Umbilical cord (tissue), 2 donors: Measurements from ENCODE around the gene CFAP100. TPM values are rescaled to one million over a fixed set of nuclear protein-coding genes. Genes with fewer than 3 reads are reported as not detected.

ENCODE experiments used
- DNase-seq: peaks from one replicate; pipeline ENCODE4 v3.0.0-alpha.2; 2015; ENCODE audit warnings: low spot score
- total RNA-seq: library from RNA; depleted of rRNA; stranded (reverse); fragments of >200 nt; gene quantifications from one replicate; pipeline ENCODE4 v1.2.3, GENCODE V29; 2014; ENCODE audit warnings: low replicate concordance; ENCODE audit not compliant: insufficient read depth

CFAP100 gene
- total RNA-seq, 1 donor from 2014 or later = 3.4 TPM

DNA sequence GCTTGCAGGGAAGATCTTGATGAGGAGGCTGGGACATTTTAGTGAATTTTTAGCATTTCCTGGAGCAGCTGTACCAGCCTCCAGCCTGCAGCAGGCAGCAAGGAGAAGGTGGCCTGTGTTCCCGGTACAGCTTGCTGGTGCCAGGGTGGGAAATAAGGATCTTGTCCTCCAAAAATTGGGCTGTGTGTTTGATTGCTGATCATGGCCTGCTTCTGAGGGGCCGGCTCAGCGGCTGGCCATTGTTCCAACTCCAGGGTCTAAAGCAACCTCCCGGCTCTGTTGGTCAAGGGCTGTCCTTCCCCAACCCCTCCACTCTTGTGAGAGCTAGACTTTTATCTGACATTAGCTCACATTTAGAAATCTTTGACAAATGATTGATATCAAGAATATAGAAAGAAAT lies 5.0 kb downstream of the CFAP100 start:
- no peak for DNase-seq

DNA sequence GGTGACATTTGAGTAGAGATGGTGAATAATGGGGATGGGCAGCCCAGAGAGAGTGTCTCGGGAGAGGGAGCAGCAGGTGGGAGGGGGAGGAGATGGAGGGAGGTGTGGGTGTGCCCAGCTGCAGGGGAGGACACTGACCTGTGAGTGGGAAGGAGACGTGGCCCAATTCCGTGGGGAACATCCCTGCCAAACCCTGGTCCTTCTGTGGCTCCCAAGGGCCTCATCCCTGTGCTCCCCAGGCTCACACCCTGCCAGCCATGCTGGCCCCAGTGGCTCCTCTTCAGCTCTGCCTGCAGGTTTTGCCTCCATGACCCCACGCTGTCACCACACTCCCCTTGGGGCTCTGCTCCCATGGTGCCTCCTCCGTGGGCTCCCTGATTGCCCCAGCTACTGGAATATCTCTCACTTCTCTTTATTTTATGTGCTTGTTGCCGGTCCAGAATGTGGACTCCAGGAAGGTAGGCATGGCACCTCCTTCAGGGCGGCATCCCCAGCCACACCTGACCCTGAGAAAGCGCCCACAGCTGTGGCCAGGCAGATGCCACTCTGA lies 7.0 kb downstream of the CFAP100 start:
- DNase-seq = no peak

DNA sequence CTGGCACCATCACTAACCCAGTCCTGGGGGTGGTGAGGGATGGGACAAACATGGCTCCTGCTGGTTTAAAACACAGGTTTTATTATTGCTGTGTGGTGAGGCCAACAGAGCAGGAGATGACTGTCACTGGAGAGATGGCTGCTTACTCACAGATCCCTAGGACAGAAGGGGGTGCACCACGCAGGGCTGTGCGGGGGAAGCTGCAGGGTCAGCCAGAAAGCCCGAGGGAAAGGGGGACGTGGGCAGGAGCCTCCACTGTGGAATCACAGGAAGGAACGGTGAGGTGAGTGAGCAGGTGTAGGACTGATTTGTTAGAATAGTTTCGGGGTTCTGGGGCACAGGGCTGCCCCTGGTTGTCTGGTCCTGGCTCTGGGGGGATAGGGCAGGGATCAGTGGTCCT lies 7.5 kb downstream of the CFAP100 start:
- no peak for DNase-seq

DNA sequence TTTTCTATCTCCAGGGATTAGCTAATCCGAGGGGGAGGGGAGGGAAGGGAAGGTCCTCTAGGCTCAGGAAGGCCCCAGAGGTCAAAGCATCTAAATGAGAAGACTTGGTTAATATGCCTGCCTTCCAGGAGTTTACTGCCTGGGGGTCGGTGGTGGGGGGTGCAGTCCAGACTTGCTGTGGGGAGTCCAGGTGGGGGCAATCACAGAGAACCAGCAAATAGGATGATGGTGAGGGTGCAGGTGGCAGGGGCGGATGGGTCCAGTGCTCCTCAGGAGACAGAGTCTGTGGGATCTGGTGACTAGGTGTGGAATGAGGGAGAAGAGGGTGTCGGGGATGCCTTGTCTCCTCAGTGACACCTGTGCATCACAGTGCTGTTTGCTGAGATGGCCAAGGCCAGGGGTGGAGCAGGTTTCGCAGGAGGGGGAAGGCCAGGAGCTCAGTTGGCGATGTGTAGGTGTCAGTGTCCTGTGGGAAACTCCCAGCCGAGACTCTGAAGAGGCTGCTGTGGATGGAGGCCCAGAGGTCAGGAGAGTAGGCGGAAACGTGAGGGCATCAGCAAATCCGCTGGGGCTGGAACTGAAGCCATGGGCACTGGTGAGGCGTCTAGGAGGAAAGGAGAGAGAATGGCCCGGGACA lies 8.1 kb downstream of the CFAP100 start:
- no peak for DNase-seq

DNA sequence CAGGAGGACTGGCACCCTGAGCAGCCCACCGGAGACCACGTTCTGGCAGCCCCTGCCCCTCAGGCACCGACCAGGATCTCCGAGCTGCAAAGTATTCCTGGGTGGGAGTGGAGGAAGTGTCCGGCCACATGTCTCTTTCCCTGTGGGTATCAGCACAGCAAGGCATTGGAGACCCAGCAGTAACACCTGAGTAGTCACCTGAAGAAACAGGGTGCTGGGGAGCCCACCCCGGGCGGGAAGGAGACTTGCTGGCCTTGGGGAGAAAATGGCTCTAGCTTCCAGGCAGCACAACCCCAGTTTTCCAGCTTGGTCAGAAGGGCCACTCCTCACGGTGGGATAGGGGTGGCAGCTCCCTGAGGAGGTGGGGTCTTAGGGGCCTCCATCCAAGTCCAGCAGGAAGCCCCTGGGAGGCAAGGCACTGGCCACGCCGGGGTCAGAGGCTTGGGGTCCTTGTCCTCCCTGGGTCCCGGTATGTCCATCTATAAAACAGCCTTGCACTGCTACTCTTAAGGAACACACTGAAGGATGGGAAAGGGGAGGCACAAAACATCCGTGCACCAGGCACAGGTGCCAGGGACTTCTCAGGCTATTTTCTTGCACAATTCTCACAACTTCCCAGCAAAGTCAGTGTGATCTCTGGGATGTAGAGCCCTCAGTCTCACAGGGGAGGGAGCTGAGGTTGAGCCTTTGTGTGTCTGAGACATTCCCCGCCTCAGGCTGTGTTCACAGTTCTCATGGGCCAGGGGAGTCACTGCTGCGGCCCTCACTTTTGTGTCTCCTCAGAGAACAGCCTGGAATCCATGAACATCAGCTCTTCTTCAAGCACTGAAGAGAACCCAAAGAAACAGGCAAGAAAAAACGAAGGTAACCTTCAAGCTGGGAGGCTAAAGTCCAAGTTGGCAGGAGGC lies 11.9 kb downstream of the CFAP100 start:
- no peak for DNase-seq

DNA sequence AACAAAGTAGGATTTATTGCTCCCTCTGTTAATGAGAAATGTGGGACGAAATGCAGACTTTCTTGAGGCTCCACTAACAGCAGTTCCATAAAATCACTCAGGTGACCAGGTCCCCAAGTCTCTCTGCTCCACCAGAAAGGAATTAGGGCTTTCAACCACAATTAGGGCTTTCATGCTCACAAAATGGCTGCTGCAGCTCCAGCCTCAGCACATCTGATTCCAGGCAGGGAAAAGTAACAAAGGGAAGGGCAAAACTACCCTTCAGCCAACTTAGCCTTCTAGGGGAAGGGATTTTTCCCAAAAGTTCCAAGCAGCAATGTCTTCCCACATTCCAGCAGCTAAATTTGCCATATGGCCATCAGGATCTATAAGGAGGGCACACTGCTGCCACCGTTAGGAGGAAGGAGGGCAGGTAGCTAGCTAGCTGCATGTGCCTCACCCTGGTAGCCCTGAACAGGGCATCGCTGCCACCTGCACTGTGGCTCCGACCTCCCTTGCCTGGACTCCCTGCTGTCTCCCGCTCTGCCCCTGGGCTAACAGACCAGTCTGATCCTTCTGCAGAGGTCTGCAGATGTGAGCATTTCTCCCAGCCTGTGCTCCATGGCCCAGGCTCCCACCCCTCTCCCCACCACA lies 12.8 kb downstream of the CFAP100 start:
- no peak for DNase-seq

DNA sequence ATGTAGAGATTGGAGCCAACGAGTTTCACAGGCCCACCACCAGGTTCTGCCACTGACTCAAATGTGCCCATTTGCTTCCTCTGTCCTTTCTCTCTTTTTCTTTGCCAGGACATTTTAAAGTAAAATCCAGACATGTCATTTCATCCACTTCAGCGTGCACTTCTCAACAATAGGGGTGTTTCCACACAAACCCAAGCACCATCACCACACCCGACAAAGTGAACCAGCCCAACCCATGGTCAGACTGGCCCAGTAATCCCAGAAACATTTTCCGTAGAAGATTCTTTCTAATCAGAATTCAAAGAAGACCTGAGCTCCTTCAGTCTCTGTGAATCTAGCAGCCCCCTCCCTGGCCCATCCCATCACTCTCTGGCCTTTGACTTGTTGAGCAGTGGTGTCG lies 13.4 kb downstream of the CFAP100 start:
- DNase-seq = no peak

DNA sequence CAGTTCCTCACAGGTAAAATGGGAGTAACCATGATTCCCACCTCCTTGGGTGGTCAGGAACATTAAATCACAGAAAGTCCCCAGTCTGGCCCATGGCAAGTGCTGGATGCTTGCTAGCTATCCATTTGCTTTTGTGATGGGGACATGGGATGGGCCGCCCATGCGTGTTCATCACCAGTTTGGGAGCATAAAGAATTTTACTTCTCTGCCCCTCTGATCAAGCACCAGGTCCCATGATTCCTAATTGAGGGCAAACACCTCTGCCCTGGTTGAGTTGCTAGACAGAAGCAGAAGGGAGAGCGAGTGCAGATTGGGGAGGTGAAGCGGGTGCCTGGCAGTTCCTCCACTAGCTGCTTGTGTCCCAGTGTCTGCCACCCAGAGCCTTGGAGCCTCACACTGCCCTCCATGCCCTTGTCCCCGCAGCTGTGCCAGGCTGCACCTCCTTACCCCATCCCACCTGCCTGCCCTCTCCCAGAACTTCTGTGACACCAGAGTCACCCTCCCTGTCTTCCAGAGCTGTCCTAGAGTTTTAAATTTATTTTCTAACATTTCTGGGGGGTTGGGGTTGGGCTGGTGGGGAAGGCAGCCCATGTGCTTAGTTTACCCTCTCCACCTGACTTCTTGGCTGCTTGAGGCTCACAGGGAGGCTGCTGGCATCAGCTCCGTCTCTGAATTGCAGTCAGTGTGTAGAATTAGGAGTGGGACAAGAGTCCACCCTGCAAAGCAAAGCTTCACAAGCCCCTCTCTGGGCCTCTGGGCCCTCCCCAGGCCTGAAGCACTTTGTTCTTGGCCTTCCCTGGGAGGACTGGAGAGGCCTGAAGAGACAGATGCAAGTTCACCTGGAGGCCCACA lies 18.4 kb downstream of the CFAP100 start:
- no peak for DNase-seq

DNA sequence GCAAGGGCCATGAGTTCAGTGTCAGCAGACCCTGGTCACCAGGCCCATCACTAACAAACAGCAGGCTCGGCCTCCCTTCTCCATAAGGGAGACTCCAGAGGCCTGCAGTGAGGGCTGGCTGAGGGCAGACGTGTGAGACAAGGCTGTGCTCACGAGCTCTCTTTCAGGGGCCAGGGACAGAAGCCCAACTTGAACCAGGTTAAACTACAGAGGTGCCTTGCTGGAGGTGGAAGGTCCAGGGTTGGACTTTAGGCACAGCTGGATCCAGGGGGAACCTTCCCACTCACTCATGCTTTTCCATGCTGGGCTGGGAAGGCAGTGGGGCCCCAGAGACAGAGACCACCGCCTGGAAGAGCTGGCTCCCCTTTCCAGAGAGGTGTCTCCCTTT lies 19.0 kb downstream of the CFAP100 start:
- no peak for DNase-seq

DNA sequence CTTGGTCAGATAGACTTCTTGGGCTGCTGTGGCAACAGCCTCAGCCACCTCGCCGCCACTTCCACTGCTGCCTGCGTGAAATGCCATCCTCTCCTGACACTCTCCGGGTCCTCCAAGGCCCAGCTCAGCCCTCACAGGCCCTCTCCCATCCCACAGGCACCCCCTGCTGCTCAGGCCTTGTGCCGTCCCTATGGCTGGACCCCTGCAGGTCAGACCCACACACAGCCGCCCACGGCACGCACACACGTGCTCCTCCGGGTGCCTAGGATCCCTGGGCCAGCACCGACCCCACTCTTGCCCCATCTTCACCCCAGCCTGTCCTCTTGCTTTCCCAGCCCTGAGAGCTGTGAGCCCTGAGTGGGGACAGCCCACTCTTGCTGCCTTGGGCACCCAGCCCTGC lies 19.7 kb downstream of the CFAP100 start:
- DNase-seq = no peak

DNA sequence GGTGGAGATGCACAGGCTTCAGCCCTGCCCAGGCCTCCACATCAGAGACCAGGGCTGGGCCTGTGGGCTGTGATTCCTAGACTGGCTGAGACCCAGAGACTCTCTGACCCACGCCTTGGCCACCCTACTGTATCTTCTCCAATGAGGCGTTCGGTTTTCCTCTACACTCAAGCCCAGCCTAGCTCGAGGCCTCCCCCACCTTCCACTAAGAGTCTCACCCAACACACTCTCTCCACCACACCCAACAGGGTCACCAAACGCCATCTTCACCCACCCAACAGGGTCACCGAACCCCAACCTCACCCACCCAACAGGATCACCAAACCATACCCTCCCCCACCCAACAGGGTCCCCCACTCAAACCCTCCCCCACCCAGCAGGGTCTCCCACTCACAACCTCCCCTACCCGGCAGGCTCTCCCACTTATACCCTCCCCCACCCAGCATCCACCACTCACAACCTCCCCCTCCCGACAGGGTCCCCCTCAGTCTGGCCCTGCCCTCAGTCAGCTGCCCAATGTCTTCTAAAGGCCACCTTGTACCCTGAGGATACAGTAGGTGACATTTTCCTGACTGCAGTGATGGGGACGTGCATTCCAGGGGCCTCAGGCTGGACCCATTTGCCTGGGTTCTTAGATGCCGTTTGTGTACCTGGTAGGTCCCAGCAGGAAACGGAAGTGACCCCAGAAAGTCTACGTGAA lies 20.4 kb downstream of the CFAP100 start:
- DNase-seq = no peak

DNA sequence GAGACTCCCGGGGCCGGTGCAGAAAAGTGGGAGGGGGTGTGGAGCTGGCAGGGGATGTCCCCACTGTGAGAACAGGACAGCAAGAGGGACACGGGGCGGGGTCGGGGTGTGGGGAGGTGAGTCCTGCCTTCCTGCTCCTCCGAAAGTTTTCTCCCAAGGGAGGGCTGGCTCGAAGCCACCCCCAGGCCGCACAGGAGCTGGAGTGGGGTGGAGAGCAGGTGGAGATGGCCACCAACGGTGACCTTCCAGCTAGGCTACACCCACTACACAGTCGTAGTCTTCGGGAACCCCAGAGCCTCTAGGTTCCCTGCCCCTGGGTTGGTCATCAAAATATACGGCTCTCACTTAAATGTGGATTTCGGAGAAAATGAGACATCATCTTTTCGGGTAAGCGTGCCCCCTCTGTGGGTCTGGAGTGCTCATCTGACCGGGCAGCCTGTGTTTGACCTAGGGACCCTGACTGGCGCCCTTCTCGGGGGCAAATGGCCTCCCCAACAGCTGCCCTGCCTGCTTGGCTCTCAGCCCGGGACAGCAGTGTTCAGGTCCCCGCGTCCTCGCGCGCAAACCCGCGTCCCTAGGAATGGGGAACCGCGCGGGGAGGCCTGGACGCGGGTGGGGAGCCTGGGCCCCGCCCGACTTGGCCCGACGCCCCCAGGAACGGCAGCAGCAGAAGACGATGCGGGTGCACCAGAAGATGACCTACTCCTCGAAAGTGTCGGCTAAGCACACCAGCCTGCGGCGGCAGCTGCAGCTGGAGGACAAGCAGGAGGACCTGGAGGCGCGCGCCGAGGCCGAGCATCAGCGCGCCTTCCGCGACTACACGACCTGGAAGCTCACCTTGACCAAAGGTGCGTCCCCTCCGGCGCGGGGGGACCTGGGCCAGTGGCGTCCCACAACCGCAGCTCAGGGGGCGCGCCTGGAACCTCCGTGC lies 21.2 kb downstream of the CFAP100 start:
- no peak for DNase-seq

DNA sequence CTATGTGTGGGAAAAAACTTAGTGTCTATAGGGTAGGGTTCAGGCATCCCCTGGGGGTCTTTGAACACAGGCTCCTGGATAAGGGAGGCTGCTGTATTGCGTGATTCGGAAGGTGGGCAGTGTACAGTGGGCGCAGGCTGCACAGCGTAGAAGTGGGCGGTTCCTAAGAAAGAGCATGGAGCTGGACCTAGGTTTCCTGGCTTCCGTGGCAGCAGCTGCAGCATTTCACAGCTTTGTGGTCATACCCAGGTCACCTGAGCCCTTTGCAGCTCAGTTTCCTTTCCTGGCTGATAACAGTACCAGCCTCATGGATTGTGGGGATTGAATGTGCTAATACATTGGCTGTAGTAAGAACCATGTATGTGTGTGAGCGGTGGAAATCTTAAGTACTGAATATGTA lies 22.2 kb downstream of the CFAP100 start:
- DNase-seq = no peak

DNA sequence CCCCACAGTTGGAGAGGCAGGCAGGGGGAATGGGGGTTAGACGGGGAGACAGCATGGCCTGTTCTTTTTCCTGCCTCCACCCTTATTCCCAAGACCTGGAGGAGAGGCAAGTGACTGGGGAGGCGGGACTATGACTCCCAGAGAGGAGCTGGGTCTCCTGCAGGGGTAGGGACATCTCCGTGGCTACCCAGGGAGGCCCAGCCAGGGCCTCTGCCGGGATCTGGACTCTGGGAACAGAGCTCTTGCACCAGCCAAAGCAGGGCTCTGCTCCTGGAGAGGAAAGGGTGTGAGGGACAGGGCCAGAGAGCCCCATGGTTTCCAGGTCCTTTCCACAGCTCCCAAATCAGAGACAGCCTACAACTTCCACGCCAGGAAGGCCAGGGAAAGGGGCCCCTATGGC lies 22.8 kb downstream of the CFAP100 start:
- no peak for DNase-seq

DNA sequence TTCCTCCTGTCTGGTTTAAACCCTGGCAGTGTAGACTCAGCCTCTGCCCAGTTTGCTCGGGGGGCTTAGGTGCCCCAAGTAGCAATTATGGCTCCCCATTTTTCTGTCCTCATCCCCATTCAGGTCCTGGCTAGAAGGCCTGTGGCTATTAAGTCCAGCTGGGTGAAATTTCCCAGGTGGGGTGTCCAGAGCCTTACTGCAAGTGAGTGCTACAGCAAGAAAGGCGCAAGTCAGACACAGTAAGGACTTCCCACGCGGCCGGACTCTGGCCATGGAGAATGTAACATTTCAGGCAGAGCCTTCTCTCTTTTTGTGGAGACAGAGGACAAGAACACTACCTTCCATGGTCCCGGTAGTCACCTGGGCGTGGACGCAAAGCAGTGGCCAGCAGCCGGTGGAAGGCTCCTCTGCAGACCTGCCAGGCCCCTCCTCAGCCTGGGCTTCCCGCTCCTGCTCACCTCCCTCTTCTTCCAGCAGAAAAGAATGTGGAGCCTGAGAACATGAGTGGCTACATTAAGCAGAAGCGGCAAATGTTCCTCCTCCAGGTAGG lies 23.3 kb downstream of the CFAP100 start:
- no peak for DNase-seq

DNA sequence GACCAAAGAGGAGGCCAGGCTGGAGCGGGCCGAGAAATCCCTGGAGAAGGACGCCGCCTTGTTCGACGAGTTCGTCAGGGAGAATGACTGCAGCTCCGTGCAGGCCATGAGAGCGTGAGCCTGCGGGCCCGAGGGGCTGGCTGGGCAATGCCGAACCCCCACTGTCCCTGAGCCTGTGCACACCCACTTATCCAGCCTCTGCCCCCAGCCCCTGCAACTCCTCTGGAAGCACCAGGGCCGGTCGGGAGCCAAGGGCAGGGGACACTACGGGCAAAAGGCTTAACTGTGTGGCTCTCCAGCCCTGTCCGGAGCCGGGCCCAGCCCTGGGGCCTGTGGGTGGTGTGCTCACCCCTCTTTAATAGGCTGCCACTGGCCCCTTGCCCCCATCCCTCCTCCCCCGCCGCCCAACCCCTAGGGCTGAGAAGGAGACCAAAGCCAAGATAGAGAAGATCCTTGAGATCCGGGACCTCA lies 24.0 kb downstream of the CFAP100 start:
- DNase-seq = no peak

DNA sequence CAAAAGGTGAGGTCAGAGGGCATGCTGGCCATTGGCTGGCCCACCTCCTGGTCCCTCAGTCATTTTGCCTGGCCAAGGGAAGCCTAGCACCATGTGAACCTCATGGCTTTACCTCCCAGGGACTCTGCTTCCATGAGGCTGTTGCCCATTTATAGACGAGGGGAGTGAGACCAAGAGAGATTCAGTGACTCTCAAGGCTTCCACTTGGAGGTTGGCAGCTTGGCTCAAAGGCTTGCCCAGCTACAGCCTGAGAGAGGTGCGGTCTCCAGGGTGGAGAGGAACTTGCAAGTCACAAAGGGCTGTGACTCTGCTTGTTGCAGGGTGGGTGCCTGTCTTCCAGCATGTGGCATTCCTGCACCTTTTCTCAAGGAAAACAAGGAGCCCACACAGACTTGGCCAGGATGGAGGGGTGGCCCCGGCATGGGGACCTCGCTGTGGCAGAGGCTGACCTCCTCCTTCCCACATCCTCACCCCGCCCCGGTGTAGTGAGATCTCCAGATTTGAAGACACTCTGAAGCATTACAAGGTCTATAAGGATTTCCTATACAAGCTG lies 24.5 kb downstream of the CFAP100 start:
- no peak for DNase-seq

DNA sequence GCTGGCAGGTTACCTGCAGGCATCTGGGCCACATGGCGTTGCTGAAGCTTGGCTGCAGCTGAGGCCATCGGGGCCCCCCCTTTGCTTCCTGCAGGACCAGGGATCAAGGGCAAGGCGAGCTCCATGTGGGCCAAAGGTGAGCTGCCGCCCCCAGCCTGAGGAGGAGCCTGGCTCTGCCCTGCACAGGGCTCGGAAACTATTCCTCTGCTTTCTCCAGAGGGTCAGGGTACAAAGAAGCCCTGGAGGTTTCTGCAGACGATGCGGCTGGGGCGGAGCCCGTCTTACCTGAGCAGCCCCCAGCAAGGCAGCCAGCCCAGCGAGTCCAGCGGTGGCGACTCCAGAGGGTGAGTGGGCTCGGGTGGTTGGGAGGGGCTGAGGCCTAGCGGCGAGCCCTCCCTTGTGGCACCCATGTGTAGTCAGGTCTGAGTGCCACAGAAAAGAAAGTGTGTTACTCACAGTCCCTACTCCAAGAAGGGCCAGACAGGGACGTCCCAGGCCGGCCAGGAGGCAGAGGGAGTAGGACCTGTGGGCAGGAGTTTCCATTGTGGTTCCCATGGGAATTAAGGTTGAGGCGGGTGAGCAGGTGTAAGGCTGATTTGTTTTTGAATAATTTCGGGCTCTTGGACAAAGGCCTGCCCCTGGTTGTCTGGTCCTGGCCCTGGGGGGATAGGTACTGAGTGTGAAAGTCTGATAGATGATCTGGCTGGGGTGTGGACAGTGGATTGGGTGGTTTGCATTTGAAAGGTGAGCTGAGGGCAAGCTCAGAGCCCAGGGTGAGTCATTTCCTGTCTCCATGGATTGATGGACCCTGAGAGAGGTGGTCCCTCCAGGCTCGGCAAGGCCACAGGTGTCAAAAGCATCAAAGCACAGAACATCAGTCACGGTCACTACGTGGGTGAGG lies 25.4 kb downstream of the CFAP100 start:
- no peak for DNase-seq
